ENCODE results near the gene SLC17A2. TPM values are rescaled to one million over a fixed set of nuclear protein-coding genes. Genes with fewer than 3 reads are reported as not detected.

SLC17A2 gene
- total and polyA plus RNA-seq, 2 of the 13 experiments (the other 11 are each of a cell fraction or from before 2014, with no cell fraction given) = 11.2 to 32.4 TPM

DNA sequence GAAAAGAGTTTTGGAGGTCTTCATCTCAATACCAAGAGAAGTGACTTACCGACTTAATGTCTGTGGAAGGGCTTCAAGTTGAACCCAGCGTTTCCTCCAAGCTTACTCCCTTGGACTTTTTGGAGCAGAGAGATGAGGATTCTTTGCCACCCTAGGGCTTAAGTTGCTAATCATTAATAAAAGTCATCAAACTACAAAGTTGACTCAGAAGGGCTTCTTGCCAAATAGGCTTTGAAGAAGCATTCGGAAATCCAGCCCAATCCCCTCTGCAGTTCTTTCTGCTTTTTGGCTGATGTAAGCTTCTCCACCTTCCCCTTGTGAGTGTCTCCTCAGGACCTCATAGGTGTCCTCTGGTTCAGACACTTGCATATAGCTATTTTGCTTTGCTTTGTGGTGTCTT is 56.4 kb downstream of the SLC17A2 start, which contains the start of gene SLC17A3:
Gene SLC17A3 (minus strand): TSS at position 126 of the 400 bp plus-strand sequence. CDS start 5,856 bp downstream, outside the sequence.
- DNase-seq (ENCODE audit: low spot score) (no peak), ATAC-seq (no peak), FAIRE-seq (peak; percentile 4)
- BruUV-seq (replicated peaks) = no TSS peak
- Histone ChIP-seq H3K4me2 (ENCODE audit: low read depth, low read length) (no peak within 1 kb of the TSS), H3K4me1 (ENCODE audit: insufficient read depth, low read length) (peaks cover 32% of the 10 kb centered on the region), H4K20me1 (ENCODE audit: insufficient read depth, low read length) (no peaks in the 10 kb centered on the region), H2AFZ (ENCODE audit: low read length) (no peak within 1 kb of the TSS), H3K27me3 (ENCODE audit: control insufficient read depth in 1 of 2, insufficient read depth in 2 of 2, low read length in 2 of 2) (no peaks in the 10 kb centered on the region), H3K27ac (ENCODE audit: extremely low read length, insufficient read depth, low read length) (no peak within 1 kb of the TSS), H3K79me2 (ENCODE audit: insufficient read depth, low read length) (no peaks in the 10 kb centered on the region), H3K9me3 (ENCODE audit: low read length) (no peaks in the 10 kb centered on the region), H3K9ac (ENCODE audit: insufficient read depth, low read depth, low read length) (no peak within 1 kb of the TSS), H3K36me3 (replicated peaks in 1 of 2; ENCODE audit: control insufficient read depth in 1 of 2, insufficient read depth in 2 of 2, low read length in 2 of 2) (no peaks in the 10 kb centered on the region), H3K4me3 (replicated peaks in 1 of 3; ENCODE audit: insufficient read depth in 1 of 3, low read depth in 2 of 3, low read length in 3 of 3) (no peak within 1 kb of the TSS)
- intact Hi-C loops (cut with micrococcal nuclease; ENCODE audit: unreplicated experiment) = no loop called here
- WGBS (ENCODE audit: low lambda C conversion rate) = 49% methylated on average over 3 of the region's 3 CpGs
- ChIA-PET POLR2A (no interaction called here), CTCF (ENCODE audit: low intra/inter-chr PET ratio, low total read pairs) (no interaction called here)
- in situ Hi-C loops (cut with HindIII; ENCODE audit: extremely low pct_ligation_motif_present, low pct_unique_long_range_greater_than_20kb) = no loop called here
- TF ChIP-seq PRMT3 (CRISPR knock-in tag; IDR thresholded peaks at IDR 0.05; ENCODE audit: borderline replicate concordance, low read depth) = no peak
- TF ChIP-seq IKZF1 (IDR thresholded peaks at IDR 0.05) = no peak
- no peak for TF ChIP-seq FOXK2 (IDR thresholded peaks at IDR 0.05)
- TF ChIP-seq ZNF337 (CRISPR knock-in tag; IDR thresholded peaks at IDR 0.05; ENCODE audit: borderline replicate concordance, low read depth) = no peak
- TF ChIP-seq TMF1 (CRISPR knock-in tag; IDR thresholded peaks at IDR 0.05; ENCODE audit: low read depth) = no peak
- TF ChIP-seq ZBTB1 (CRISPR knock-in tag; IDR thresholded peaks at IDR 0.05; ENCODE audit: borderline replicate concordance) = no peak
- TF ChIP-seq ZNF101 (CRISPR knock-in tag; IDR thresholded peaks at IDR 0.05; ENCODE audit: borderline replicate concordance, low read depth) = no peak
- no peak for TF ChIP-seq ZNF496 (CRISPR knock-in tag; IDR thresholded peaks at IDR 0.05; ENCODE audit: insufficient replicate concordance)
- TF ChIP-seq ZNF883 (CRISPR knock-in tag; IDR thresholded peaks at IDR 0.05; ENCODE audit: not compliant biosample characterization) = no peak
- no peak for TF ChIP-seq ZNF264 (CRISPR knock-in tag; IDR thresholded peaks at IDR 0.05)
- no peak for TF ChIP-seq SUZ12 (IDR thresholded peaks at IDR 0.05; ENCODE audit: low read depth, low read length)
- TF ChIP-seq, protein P1, sequence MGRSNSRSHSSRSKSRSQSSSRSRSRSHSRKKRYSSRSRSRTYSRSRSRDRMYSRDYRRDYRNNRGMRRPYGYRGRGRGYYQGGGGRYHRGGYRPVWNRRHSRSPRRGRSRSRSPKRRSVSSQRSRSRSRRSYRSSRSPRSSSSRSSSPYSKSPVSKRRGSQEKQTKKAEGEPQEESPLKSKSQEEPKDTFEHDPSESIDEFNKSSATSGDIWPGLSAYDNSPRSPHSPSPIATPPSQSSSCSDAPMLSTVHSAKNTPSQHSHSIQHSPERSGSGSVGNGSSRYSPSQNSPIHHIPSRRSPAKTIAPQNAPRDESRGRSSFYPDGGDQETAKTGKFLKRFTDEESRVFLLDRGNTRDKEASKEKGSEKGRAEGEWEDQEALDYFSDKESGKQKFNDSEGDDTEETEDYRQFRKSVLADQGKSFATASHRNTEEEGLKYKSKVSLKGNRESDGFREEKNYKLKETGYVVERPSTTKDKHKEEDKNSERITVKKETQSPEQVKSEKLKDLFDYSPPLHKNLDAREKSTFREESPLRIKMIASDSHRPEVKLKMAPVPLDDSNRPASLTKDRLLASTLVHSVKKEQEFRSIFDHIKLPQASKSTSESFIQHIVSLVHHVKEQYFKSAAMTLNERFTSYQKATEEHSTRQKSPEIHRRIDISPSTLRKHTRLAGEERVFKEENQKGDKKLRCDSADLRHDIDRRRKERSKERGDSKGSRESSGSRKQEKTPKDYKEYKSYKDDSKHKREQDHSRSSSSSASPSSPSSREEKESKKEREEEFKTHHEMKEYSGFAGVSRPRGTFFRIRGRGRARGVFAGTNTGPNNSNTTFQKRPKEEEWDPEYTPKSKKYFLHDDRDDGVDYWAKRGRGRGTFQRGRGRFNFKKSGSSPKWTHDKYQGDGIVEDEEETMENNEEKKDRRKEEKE (IDR thresholded peaks at IDR 0.05) = no peak
- TF ChIP-seq NFE2L1 (CRISPR knock-in tag; IDR thresholded peaks at IDR 0.05; ENCODE audit: borderline replicate concordance) = no peak
- TF ChIP-seq ZFAT (CRISPR knock-in tag; conservative IDR thresholded peaks at IDR 0.05) = no peak
- TF ChIP-seq, protein P2, sequence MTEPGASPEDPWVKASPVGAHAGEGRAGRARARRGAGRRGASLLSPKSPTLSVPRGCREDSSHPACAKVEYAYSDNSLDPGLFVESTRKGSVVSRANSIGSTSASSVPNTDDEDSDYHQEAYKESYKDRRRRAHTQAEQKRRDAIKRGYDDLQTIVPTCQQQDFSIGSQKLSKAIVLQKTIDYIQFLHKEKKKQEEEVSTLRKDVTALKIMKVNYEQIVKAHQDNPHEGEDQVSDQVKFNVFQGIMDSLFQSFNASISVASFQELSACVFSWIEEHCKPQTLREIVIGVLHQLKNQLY (CRISPR knock-in tag; IDR thresholded peaks at IDR 0.05) = no peak
- TF ChIP-seq TCF7L2 (IDR thresholded peaks at IDR 0.05; ENCODE audit: low read depth, low read length) = no peak
- no peak for TF ChIP-seq ZNF766 (CRISPR knock-in tag; IDR thresholded peaks at IDR 0.05; ENCODE audit: borderline replicate concordance)
- TF ChIP-seq, protein P3, sequence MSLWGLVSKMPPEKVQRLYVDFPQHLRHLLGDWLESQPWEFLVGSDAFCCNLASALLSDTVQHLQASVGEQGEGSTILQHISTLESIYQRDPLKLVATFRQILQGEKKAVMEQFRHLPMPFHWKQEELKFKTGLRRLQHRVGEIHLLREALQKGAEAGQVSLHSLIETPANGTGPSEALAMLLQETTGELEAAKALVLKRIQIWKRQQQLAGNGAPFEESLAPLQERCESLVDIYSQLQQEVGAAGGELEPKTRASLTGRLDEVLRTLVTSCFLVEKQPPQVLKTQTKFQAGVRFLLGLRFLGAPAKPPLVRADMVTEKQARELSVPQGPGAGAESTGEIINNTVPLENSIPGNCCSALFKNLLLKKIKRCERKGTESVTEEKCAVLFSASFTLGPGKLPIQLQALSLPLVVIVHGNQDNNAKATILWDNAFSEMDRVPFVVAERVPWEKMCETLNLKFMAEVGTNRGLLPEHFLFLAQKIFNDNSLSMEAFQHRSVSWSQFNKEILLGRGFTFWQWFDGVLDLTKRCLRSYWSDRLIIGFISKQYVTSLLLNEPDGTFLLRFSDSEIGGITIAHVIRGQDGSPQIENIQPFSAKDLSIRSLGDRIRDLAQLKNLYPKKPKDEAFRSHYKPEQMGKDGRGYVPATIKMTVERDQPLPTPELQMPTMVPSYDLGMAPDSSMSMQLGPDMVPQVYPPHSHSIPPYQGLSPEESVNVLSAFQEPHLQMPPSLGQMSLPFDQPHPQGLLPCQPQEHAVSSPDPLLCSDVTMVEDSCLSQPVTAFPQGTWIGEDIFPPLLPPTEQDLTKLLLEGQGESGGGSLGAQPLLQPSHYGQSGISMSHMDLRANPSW (CRISPR knock-in tag; IDR thresholded peaks at IDR 0.05; ENCODE audit: borderline replicate concordance) = no peak
- TF ChIP-seq, protein P4, sequence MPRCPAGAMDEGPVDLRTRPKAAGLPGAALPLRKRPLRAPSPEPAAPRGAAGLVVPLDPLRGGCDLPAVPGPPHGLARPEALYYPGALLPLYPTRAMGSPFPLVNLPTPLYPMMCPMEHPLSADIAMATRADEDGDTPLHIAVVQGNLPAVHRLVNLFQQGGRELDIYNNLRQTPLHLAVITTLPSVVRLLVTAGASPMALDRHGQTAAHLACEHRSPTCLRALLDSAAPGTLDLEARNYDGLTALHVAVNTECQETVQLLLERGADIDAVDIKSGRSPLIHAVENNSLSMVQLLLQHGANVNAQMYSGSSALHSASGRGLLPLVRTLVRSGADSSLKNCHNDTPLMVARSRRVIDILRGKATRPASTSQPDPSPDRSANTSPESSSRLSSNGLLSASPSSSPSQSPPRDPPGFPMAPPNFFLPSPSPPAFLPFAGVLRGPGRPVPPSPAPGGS (CRISPR knock-in tag; IDR thresholded peaks at IDR 0.05) = no peak
- no peak for TF ChIP-seq PHF20 (CRISPR knock-in tag; IDR thresholded peaks at IDR 0.05)
